IPS-18c (cell line): Measurements from ENCODE around the gene TECR.
"Not testable (repeated sequence)": the region's sequence is repeated elsewhere in the genome, so short reads cannot be mapped to it uniquely, and the experiment has no call there.

ENCODE experiments used
- H3K4me3 ChIP-seq: 2 replicates; pipeline ENCODE4 v1.7.0; 2013; ENCODE audit warnings: low read depth, mild to moderate bottlenecking, low read length, moderate library complexity; ENCODE audit not compliant: insufficient read depth
- H3K9me3 ChIP-seq: one replicate; pipeline ENCODE4 v1.6.1; 2013; ENCODE audit warnings: mild to moderate bottlenecking, low read length, moderate library complexity; ENCODE audit not compliant: control insufficient read depth, insufficient read depth

The TECR gene

GRCh38 chr19:14603990-14604387 is 74.6 kb downstream of the TECR start:
- Histone ChIP-seq H3K9me3 (no peaks in the 10 kb centered on the region), H3K4me3 (no peak overlapping the region)

- Histone ChIP-seq H3K9me3 (no peaks in the 10 kb centered on the region), H3K4me3 (no peak overlapping the region)
Observed at GRCh38 chr19:14606627-14607026, 77.2 kb downstream of the TECR start.

GRCh38 chr19:14611051-14611450 is 81.7 kb downstream of the TECR start:
- Histone ChIP-seq H3K4me3 (no peak overlapping the region), H3K9me3 (no peaks in the 10 kb centered on the region)

- not testable (repeated sequence) for H3K4me3 ChIP-seq, H3K9me3 ChIP-seq
Observed at GRCh38 chr19:14612242-14612641, 82.8 kb downstream of the TECR start.

- no peaks in the 10 kb centered on the region for H3K9me3 ChIP-seq
- H3K4me3 ChIP-seq = no peak overlapping the region
Observed at GRCh38 chr19:14612657-14613056, 83.3 kb downstream of the TECR start.

GRCh38 chr19:14613399-14614098 is 84.2 kb downstream of the TECR start:
- H3K4me3 ChIP-seq, H3K9me3 ChIP-seq: not testable (repeated sequence)

GRCh38 chr19:14614099-14614412 is 84.7 kb downstream of the TECR start:
- Histone ChIP-seq H3K4me3 (no peak overlapping the region), H3K9me3 (no peaks in the 10 kb centered on the region)
